ENCODE data around the gene NME5.

- TF ChIP-seq CTCF (IDR thresholded peaks at IDR 0.05): no peak
- no peak for TF ChIP-seq POLR2A (IDR thresholded peaks at IDR 0.05)
These were observed 43.9 kb downstream of the NME5 start for GRCh38 chr5:138095100-138095907.
